ENCODE data around the gene ATP8A1. TPM values are rescaled to one million over a fixed set of nuclear protein-coding genes. Genes with fewer than 3 reads are reported as not detected.

Gene ATP8A1
- total RNA-seq, 4 donors from 2014 or later: 5.9 to 16.5 (median 7.3) TPM

- Histone ChIP-seq H3K27ac (no peak overlapping the region), H3K9me3 (no peaks in the 10 kb centered on the region), H3K4me3 (no peak overlapping the region), H3K36me3 (no peaks in the 10 kb centered on the region), H3K27me3 (no peaks in the 10 kb centered on the region), H3K4me1 (no peaks in the 10 kb centered on the region)
- 39% methylated on average over 2 of the region's 2 CpGs for WGBS
- TF ChIP-seq, protein P1, sequence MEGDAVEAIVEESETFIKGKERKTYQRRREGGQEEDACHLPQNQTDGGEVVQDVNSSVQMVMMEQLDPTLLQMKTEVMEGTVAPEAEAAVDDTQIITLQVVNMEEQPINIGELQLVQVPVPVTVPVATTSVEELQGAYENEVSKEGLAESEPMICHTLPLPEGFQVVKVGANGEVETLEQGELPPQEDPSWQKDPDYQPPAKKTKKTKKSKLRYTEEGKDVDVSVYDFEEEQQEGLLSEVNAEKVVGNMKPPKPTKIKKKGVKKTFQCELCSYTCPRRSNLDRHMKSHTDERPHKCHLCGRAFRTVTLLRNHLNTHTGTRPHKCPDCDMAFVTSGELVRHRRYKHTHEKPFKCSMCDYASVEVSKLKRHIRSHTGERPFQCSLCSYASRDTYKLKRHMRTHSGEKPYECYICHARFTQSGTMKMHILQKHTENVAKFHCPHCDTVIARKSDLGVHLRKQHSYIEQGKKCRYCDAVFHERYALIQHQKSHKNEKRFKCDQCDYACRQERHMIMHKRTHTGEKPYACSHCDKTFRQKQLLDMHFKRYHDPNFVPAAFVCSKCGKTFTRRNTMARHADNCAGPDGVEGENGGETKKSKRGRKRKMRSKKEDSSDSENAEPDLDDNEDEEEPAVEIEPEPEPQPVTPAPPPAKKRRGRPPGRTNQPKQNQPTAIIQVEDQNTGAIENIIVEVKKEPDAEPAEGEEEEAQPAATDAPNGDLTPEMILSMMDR (IDR thresholded peaks at IDR 0.05): no peak
- no peak for TF ChIP-seq EP300 (IDR thresholded peaks at IDR 0.05)
- no peak for TF ChIP-seq POLR2AphosphoS5 (IDR thresholded peaks at IDR 0.05)
- no peak for TF ChIP-seq POLR2A (IDR thresholded peaks at IDR 0.05)
- DNase-seq (ENCODE audit: low spot score in 2 of 2): no peak
Observed at GRCh38 chr4:42615131-42615763, 41.7 kb downstream of the ATP8A1 start.

DNA sequence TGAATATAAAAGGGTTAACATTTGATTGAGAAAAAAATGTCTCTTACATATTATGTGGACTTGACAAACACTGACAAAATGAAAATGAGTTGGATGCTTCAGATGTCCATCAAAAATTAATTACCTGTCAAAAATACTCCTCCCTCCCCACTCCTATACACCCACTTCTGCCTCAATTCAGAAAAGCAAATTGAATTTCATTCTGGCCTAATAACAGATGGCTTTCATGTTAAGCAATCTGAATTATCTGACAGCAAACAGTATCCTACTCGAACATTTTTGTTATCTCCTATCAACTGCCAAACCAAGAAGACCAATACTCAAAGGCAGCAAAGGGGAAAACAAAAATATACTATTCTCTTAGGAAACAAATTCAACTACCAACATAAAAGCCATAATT is 44.0 kb downstream of the ATP8A1 start:
- no peaks in the 10 kb centered on the region for H3K9me3 ChIP-seq
- no peaks in the 10 kb centered on the region for H3K27me3 ChIP-seq
- no peak overlapping the region for H3K4me3 ChIP-seq
- no peaks in the 10 kb centered on the region for H3K36me3 ChIP-seq
- no peak for DNase-seq (ENCODE audit: low spot score in 2 of 2)
- no peak overlapping the region for H3K27ac ChIP-seq
- no peaks in the 10 kb centered on the region for H3K4me1 ChIP-seq
- 79% methylated on average over 1 of the region's 1 CpG for WGBS
- TF ChIP-seq, protein P1 (IDR thresholded peaks at IDR 0.05): no peak
- TF ChIP-seq EP300 (IDR thresholded peaks at IDR 0.05): no peak
- no peak for TF ChIP-seq POLR2AphosphoS5 (IDR thresholded peaks at IDR 0.05)
- no peak for TF ChIP-seq POLR2A (IDR thresholded peaks at IDR 0.05)

DNA sequence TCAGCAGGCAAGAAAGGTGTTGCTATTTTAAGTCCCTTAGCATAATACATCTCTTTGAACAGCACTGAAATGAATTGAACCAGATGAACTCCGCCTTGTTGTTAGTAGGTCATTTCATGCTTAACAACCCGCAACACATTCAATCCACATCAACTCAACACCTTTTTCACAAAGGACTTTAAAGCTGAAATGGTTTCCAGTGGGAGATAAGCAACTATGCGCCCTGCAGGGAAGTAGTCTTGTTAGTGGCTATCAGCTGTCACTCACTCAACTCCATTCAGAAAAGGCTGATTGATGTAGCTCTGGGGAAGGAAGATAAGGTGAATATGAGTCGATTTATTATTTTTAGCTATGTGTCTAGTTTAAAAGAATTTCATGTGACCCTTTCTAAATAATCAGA is 46.0 kb downstream of the ATP8A1 start:
- TF ChIP-seq POLR2A (IDR thresholded peaks at IDR 0.05) (no peak), POLR2AphosphoS5 (IDR thresholded peaks at IDR 0.05) (no peak), EP300 (IDR thresholded peaks at IDR 0.05) (no peak)
- TF ChIP-seq, protein P1 (IDR thresholded peaks at IDR 0.05): no peak
- no peak overlapping the region for H3K4me3 ChIP-seq
- no peaks in the 10 kb centered on the region for H3K4me1 ChIP-seq
- no peak overlapping the region for H3K27ac ChIP-seq
- no peaks in the 10 kb centered on the region for H3K36me3 ChIP-seq
- H3K9me3 ChIP-seq: no peaks in the 10 kb centered on the region
- no peak for DNase-seq (ENCODE audit: low spot score in 2 of 2)
- WGBS: 72% methylated on average over 4 of the region's 4 CpGs
- H3K27me3 ChIP-seq: no peaks in the 10 kb centered on the region

DNA sequence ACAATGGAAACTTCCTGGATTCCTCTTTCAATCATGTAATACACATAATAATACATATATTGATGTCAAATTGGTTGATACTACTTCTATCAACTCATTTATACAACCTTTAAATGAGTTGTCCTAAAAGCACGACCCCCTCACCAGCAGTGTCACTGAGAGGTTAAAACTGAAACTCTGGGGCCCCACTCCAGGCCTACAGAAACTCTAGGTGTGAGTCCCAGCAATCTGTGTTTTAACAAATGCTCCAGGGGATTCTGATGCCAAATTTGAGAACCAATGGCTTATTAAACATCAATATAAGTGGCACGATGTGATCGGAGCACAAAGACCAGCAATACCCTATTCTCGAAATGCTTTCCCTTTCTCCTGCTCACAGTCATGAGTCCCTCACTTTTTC is 47.9 kb downstream of the ATP8A1 start:
- DNase-seq (ENCODE audit: low spot score in 2 of 2): no peak
- no peaks in the 10 kb centered on the region for H3K36me3 ChIP-seq
- H3K27ac ChIP-seq: no peak overlapping the region
- H3K27me3 ChIP-seq: no peaks in the 10 kb centered on the region
- H3K4me1 ChIP-seq: no peaks in the 10 kb centered on the region
- H3K4me3 ChIP-seq: no peak overlapping the region
- no peak for TF ChIP-seq POLR2AphosphoS5 (IDR thresholded peaks at IDR 0.05)
- no peak for TF ChIP-seq EP300 (IDR thresholded peaks at IDR 0.05)
- TF ChIP-seq, protein P1 (IDR thresholded peaks at IDR 0.05): no peak
- TF ChIP-seq POLR2A (IDR thresholded peaks at IDR 0.05): no peak
- 90% methylated on average over 4 of the region's 4 CpGs for WGBS
- H3K9me3 ChIP-seq: no peaks in the 10 kb centered on the region

- H3K9me3 ChIP-seq: no peaks in the 10 kb centered on the region
- no peaks in the 10 kb centered on the region for H3K36me3 ChIP-seq
- TF ChIP-seq, protein P1 (IDR thresholded peaks at IDR 0.05): no peak
- TF ChIP-seq POLR2AphosphoS5 (IDR thresholded peaks at IDR 0.05): no peak
- no peak for TF ChIP-seq EP300 (IDR thresholded peaks at IDR 0.05)
- TF ChIP-seq POLR2A (IDR thresholded peaks at IDR 0.05): no peak
- WGBS: 90% methylated on average over 3 of the region's 3 CpGs
- no peaks in the 10 kb centered on the region for H3K4me1 ChIP-seq
- no peaks in the 10 kb centered on the region for H3K27me3 ChIP-seq
- H3K27ac ChIP-seq: no peak overlapping the region
- H3K4me3 ChIP-seq: no peak overlapping the region
- no peak for DNase-seq (ENCODE audit: low spot score in 2 of 2)
Observed at GRCh38 chr4:42608551-42608950, 48.4 kb downstream of the ATP8A1 start.
